ENCODE data around the gene COPE. TPM values are rescaled to one million over a fixed set of nuclear protein-coding genes. Genes with fewer than 3 reads are reported as not detected.

Gene COPE
- polyA plus RNA-seq, 1 donor from 2014 or later = 397 TPM

DNA sequence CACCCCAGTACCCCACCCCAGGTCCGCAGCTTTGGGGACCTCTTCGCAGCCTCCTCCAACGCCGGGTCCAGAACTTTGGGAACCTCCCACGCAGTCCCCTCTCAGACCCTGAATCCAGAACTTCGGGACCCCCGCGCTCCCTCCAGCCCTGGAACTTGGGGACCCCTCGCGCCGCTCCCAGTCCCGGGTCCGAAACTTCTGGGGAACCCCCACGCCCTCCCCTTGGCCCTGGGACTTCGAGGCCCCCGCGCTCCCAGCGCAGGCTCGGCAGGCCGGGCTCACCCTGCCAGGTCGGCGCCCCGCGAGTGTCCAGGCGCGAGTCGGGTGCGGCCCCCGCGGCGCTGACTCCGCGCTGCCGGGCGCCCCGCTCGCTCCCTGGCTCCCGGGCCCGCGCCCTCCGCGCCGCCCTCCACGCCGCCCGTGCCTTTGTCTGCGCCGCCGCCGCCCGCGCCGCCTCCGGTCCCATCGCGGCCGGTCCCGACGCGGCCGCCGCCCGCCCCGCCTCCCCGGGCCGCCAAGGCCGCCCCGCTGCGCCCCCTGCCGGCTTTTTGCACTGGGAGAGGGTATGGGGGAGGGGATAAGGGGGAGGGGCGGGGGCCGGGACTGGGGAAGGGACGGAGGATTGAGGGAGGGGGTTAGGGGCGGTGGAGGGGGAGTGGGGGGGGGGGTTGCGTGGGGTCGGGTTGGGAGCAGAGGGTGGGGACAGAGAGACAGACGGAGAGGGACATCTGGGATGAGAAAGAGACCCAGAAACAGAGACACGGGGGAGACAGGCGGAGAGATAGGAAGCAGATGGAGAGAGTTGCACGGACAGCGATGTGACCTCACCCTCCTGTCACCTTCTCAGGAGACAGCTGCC lies 21.8 kb upstream of the COPE start, which contains the start of gene HOMER3:
HOMER3 (minus strand) TSS at position 449 of the 859 bp plus-strand sequence. CDS start 2,235 bp downstream, outside the sequence.
- H3K27ac ChIP-seq (ENCODE audit: low read length) = peak within 1 kb of the TSS; percentile 5
- H3K9ac ChIP-seq (ENCODE audit: low read length) = peak within 1 kb of the TSS; percentile 70
- peak within 1 kb of the TSS; percentile 84 for H3K4me3 ChIP-seq (ENCODE audit: low read length)
- H2AFZ ChIP-seq (ENCODE audit: low read depth, low read length) = peak within 1 kb of the TSS; percentile 56
- TF ChIP-seq MXI1 (conservative IDR thresholded peaks at IDR 0.05; ENCODE audit: poor library complexity, severe bottlenecking) (peak; percentile 47), POLR2AphosphoS5 (IDR thresholded peaks at IDR 0.05) (no peak)
- no peaks in the 10 kb centered on the region for H3F3A ChIP-seq (ENCODE audit: insufficient read depth, low read length, poor library complexity, severe bottlenecking)
- H3K79me2 ChIP-seq (replicated peaks; ENCODE audit: insufficient read depth, low read length) = peaks cover 3% of the 10 kb centered on the region
- no peaks in the 10 kb centered on the region for H3K36me3 ChIP-seq (ENCODE audit: insufficient read depth, low read length)
- H3K9me2 ChIP-seq (ENCODE audit: insufficient read depth, low read length) = no peaks in the 10 kb centered on the region
- H3K9me3 ChIP-seq (ENCODE audit: low read length) = no peaks in the 10 kb centered on the region
- H3K27me3 ChIP-seq (ENCODE audit: insufficient read depth, low read depth, low read length) = no peaks in the 10 kb centered on the region
- no peaks in the 10 kb centered on the region for H4K20me1 ChIP-seq (ENCODE audit: insufficient read depth)
- H3K4me2 ChIP-seq (ENCODE audit: low read length) = peak within 1 kb of the TSS; percentile 65

- TF ChIP-seq MXI1 (conservative IDR thresholded peaks at IDR 0.05; ENCODE audit: poor library complexity, severe bottlenecking) (no peak), EP300 (conservative IDR thresholded peaks at IDR 0.05; ENCODE audit: poor library complexity, severe bottlenecking) (no peak), TAF1 (IDR thresholded peaks at IDR 0.05; ENCODE audit: low read depth) (no peak), REST (IDR thresholded peaks at IDR 0.05; ENCODE audit: borderline replicate concordance) (no peak), EZH2 (IDR thresholded peaks at IDR 0.05; ENCODE audit: borderline replicate concordance, insufficient read depth, low read length, poor library complexity, severe bottlenecking) (no peak), SMC3 (conservative IDR thresholded peaks at IDR 0.05; ENCODE audit: poor library complexity) (no peak), POLR2AphosphoS5 (IDR thresholded peaks at IDR 0.05) (no peak), RAD21 (conservative IDR thresholded peaks at IDR 0.05) (no peak)
- TF ChIP-seq, protein P1, sequence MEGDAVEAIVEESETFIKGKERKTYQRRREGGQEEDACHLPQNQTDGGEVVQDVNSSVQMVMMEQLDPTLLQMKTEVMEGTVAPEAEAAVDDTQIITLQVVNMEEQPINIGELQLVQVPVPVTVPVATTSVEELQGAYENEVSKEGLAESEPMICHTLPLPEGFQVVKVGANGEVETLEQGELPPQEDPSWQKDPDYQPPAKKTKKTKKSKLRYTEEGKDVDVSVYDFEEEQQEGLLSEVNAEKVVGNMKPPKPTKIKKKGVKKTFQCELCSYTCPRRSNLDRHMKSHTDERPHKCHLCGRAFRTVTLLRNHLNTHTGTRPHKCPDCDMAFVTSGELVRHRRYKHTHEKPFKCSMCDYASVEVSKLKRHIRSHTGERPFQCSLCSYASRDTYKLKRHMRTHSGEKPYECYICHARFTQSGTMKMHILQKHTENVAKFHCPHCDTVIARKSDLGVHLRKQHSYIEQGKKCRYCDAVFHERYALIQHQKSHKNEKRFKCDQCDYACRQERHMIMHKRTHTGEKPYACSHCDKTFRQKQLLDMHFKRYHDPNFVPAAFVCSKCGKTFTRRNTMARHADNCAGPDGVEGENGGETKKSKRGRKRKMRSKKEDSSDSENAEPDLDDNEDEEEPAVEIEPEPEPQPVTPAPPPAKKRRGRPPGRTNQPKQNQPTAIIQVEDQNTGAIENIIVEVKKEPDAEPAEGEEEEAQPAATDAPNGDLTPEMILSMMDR (IDR thresholded peaks at IDR 0.05; ENCODE audit: poor library complexity, severe bottlenecking) = no peak
- Histone ChIP-seq H3F3A (ENCODE audit: insufficient read depth, low read length, poor library complexity, severe bottlenecking) (no peaks in the 10 kb centered on the region), H2AFZ (ENCODE audit: low read depth, low read length) (peak overlapping the region; percentile 51), H3K9ac (ENCODE audit: low read length) (peak overlapping the region; percentile 70), H4K20me1 (ENCODE audit: insufficient read depth) (no peaks in the 10 kb centered on the region), H3K27me3 (ENCODE audit: insufficient read depth, low read depth, low read length) (no peaks in the 10 kb centered on the region), H3K9me2 (ENCODE audit: insufficient read depth, low read length) (no peaks in the 10 kb centered on the region), H3K27ac (ENCODE audit: low read length) (no peak overlapping the region), H3K4me2 (ENCODE audit: low read length) (peak overlapping the region; percentile 65), H3K79me2 (replicated peaks; ENCODE audit: insufficient read depth, low read length) (peaks cover 3% of the 10 kb centered on the region), H3K9me3 (ENCODE audit: low read length) (no peaks in the 10 kb centered on the region), H3K4me3 (ENCODE audit: low read length) (peak overlapping the region; percentile 84), H3K36me3 (ENCODE audit: insufficient read depth, low read length) (no peaks in the 10 kb centered on the region)
Measured at GRCh38 chr19:18939922-18940768, 21.0 kb upstream of the COPE start.
